Forelimb muscle (tissue), 1 donor: ENCODE results near the gene COMMD6. TPM values are rescaled to one million over a fixed set of nuclear protein-coding genes. Genes with fewer than 3 reads are reported as not detected.
"Not testable (repeated sequence)": the region's sequence is repeated elsewhere in the genome, so short reads cannot be mapped to it uniquely, and the experiment has no call there.

Source experiments
- DNase-seq: peaks from one replicate; pipeline ENCODE4 v3.0.0-alpha.2; 2013; ENCODE audit warnings: low read depth
- polyA plus RNA-seq: library from polyadenylated mRNA; unstranded; fragments of 120-200 nt; gene quantifications from one replicate; pipeline ENCODE4 v1.2.1, GENCODE V29; 2013; ENCODE audit not compliant: insufficient read length

COMMD6 gene
- polyA plus RNA-seq = 174 TPM

DNA sequence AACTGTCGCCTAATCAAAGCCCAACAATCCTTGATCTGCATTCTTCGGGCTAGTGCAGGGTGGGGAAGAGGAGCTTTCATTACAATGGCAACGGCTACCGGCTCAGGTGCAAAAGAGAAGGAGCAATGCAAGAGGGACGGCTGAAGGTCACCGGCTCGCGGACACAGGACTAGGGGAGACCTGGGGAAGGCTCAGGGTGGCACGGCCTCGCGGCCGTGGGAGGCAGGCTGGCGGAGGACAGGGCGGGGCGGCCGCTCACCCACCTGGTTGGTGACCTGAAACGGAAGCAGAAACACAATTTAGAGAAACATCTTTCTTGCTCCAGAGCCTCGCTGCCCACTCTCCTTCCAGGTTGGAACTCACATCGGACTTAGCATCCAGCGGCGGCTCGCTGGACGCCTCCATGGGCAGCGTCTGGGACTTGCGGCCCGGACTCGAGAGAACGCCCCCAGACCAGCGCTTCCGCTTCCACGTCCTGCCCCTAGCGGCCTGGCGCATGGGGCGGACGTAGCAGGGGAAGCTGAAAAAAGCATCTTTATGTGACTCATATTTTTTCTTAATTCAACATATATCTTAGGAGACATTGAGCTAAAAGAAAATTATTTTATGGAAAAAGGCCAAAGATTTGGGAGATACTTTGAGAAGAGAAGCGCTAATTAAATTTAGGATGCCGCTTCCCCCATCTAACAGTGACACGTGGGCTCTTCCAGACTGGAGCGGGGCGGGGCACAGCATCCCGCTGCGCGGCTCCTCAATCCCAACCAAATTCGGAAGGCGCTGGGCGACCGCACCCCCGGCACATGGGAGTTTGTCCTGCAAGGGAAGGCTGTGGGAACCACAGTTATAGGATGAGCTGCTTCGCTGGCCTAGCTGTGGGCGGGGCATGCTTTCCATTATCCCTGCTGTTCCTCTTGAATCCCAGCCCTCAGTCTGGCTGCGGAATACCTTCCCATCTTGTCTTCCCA, at the start of gene COMMD6:
Gene COMMD6, minus strand, starts transcription at position 441 of the 965 bp plus-strand sequence. Its CDS starts 36 bp downstream, at position 405.
- DNase-seq = peak; percentile 51

DNA sequence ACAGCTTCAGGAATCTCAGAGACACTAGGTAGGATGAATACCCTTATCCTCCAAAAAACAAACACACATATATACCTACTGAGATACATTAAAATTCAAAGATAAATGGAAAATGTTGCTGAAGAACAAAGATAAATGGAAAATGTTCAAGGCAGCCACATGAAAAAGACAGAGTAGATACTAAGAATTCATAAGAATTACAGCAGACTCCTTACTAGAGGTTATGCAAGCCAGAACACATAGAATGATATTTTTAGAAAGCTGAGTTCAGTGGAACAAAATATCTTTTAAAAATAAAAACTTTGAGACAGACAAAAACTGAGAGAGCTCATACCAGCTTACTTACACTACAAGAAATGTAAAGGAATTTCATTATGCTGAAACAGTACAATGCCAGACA, 47.5 kb upstream of the COMMD6 start:
- no peak for DNase-seq

DNA sequence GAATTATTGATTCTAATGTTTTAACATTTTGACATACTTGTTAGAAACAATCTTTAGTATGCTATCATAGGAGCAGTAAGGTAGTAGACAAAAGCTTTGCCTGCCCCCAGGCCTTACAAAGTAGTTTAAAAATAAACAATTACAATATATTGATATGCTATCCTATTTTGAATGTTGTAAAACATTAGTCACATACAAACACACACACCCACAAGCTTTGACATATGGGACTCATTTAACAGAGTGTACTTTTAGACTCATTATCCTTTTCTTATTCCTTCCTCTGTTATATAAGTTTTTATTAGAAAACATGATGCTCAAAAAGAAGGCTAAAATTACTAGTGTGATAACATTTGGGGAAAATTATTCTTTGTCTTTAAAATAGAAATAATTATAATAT, 45.5 kb upstream of the COMMD6 start:
- no peak for DNase-seq

DNA sequence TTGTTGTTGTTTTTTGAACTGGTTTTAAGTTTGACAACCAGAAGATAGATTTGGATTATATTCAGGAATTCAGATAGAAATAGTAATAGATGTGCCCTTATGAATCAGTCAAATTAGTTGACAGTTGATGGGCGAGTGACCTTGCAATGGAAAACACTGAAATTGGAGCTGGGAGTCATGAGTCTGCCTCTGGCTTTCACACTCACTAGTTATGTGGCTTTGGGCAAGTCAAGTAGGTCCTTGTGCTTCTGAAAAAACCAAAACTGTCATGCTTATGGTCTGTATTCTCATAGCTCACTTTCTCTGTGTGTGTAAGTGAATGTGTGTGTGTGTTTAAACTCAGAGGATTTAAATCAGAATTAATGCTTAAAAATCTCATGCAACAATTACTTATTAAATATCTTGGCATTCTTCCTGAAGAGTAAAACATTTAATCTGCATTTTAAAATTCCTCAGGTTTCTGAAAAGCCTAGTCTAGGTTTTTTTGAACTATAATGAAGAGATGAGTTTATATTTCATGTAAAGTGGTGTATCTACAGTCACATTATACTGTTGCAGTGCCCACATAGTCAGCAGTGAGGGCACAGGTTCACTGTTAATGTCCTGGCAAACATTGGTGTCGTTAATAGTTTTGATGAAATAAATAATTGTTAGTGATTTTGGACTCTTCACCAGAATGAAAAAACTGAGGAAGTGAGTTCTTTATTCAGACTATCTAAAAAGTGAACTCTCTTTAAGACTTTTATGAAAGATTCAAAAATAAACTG, 44.4 kb upstream of the COMMD6 start:
- DNase-seq = no peak

DNA sequence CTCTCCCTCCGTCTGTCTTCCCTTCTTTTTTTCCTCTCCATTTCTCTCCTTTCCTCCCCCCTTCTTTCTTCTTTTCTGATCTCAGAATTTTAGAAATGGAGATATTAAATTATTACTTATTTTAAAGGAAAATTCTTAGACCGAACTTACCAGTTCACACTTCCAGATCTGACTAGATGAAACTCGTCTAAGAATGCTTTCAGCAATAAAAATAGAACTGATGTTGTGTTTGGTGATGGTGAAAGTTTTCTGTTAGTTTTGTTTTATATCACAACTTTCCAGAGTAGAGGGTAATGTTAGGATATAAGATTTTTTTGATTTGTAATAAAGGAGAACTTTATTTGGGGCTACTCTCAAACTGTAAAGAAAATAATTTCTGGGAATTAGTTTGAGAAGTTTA, 41.9 kb upstream of the COMMD6 start:
- no peak for DNase-seq

DNA sequence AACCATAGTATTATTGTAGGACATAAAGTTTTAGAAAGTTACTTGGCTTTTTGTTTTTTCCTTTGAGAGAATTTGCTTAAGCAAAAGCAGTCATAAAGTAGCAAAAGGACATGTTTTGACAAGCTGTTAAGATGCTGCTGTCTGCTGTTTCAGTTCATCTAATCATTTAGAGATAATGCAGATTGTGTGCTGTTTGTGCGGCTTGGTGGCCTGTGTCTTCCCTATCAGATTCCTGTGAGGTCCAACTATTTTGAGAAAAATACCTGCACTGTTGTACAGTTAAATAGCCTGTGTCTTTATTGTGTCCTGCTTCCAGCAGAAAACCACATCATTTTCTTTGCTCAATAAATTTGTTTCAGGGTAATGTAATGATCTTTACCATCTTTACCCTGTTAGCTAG, 31.9 kb upstream of the COMMD6 start:
- no peak for DNase-seq

DNA sequence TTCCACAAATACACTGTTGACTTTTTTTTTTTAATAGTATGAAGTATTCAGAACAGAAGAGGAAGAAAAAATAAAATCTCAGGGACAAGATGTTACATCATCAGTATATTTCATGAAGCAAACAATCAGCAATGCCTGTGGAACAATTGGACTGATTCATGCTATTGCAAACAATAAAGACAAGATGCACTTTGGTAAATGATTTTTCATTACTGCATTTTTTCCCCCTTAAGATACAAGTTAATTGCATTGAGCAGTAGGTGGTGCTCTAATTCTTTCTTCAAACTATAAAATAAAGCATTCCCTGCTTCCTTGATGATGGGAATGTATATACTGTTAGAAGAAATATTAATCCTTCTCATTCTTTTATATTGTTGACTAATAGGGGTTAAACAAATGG, 29.0 kb upstream of the COMMD6 start:
- DNase-seq = no peak

DNA sequence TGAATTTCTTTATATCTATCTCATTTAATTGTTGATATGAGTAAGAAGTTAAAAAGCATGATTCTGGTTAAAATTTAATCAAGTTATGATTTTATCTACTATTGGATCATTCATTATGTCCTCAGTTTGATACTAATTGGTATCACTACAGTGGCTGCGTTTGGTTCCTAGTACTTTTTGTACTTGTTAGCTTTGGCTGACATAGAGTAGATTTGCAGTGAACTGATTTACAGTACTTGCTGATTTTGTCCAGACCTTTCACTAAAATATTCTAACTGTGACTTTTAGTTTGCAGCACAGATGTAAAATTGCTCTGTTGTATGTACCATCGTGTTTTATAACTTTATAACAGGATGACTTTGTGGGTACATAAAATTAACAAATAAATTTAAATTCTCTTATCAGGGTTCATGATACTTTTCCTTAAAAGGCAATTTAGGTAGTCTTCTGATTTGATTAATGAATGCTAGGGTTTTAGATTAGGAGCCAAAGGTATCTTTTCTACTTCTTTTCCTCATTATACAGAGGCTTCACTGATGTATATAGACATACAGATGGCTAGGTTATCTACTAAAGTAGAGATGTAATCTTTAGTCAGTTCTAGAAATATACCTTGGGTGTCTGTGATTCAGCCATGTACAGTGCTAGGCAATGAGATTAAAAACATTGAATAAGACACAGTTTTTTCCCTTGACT, 20.7 kb upstream of the COMMD6 start:
- no peak for DNase-seq

DNA sequence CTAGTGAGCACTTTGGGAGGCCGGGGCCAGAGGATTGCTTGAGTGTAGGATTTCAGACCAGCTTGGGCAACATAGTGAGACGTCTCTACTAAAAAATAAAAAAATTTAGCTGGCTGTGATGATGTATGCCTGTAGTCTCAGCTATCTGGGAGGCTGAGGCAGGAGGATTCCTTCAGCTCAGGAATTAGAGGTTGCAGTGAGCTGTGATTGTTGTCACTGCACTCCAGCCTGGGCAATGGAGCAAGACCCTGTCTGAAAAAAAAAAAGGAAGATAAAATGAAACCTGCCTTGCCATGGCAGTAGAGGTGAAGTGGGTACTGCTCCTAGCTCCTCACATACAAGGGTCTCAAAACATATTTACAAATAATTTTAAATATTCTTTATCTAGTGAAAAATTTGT, 19.3 kb upstream of the COMMD6 start:
- DNase-seq = no peak

DNA sequence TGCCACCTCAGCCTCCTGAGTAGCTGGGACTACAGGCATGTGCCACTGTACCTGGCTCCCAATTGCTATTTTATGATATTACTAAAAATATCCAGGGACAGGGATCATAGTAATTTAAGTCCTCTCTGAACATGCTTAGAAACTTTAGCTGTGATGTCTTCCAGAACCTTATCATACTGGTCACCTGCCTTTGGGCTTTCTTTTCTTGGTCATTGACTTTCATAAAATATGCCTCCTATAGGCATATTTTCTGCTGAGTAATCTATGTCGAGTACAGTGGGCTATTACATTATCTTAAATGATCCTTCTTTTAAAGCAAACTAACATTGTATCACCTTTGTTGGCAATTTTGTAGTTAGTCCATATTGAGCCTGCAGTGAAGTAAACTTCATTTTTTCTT, 18.2 kb upstream of the COMMD6 start:
- no peak for DNase-seq

DNA sequence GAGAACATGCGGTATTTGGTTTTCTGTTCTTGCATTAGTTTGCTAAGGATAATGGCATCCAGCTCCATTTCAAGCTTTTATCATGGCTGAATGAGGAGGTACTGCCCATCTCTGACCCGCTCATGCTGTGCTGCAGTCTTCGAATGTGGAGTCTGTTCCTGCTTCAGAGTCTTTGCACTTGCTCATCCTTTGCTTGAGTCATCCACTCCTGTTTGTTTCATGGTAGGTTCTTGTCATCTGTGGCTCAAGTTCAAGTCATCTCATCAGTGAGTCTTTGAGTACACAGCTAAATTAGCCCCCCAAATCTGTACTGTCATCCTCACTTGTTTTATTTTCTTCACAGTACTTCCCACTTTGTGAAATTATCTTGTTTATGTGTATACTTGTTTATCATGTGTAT, 17.3 kb upstream of the COMMD6 start:
- DNase-seq = no peak

DNA sequence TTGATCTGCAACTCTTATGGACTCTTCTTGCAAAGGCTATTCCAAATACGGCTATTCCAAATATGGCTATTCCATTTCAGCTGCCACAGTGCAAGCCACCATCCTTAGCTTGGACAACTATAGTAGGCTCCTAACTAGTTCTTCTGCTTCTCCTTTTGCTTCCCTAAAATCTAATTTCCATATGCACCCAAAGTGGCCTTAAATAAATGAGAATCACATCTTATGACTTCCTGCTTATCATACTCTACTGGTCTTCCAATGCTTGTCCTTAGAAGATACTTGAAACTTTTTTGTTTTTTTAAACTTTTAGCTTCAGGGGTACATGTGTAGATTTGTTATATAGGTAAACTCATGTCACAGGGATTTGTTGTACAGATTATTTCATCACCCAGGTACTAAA, 16.8 kb upstream of the COMMD6 start:
- DNase-seq = no peak

DNA sequence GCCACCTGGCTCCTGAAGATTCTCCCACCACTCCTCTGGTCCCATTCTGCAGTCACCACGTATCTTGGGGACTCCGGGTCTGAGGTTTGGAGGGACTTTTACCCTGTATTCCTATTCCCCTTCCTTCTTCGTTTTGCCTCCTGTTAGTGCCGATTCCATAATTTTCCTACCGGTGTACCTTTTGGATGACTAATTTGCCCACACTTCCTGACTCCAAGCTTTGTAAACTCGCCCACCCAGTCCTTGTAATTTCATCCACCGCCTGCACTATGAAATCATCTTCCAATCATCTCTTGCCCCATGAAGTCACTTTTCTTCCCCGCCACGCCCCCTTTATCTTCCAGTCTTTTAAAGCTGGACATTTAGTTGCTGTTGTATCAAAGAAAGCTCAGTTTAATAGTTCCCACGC, 12.5 kb upstream of the COMMD6 start:
- DNase-seq = no peak

DNA sequence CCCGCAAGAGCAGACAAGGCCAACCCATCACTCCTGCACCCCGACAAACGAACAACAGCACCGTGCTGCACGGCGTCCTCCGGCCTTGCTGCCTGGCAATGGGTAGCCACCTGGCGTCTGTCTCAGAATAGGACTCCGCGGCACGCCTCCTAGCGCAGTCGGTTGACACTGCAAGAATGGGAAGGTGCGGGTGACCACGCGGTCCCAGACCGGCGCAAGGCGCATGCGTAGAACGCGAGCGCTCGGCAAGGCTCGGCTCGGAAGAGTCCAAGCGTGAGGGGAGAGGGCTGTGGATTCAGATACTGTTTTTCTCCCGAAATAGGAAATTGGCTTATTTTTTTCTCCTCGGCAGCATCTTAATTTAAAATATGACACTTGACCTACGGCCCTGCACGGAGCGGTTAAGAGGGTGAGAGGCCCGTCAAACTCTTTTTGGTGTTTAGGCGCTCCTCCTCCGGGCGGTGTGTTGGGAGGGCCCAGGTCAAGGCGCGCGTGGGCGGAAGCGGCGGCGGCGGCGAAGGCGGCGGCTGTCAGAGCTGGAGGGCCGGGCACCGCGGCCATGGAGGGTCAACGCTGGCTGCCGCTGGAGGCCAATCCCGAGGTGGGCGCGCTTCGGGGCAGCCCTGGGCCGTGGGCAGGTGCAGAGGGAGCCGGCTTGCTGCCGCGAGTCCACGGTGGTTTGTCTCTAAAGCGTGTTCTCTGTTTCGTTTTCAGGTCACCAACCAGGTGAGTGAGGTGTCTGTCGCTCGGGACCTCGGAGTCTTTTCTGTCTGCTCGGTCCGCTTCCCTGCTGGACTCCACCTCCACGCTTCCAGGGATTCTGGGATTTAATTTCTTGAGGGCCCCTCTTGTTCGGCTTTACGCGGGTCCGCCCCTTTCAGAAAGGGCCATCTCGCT, 11.9 kb upstream of the COMMD6 start, which contains the start of gene UCHL3:
Gene UCHL3, plus strand, starts transcription at position 530 of the 897 bp plus-strand sequence. Its CDS starts 30 bp downstream, at position 560.
- DNase-seq = peak; percentile 94

DNA sequence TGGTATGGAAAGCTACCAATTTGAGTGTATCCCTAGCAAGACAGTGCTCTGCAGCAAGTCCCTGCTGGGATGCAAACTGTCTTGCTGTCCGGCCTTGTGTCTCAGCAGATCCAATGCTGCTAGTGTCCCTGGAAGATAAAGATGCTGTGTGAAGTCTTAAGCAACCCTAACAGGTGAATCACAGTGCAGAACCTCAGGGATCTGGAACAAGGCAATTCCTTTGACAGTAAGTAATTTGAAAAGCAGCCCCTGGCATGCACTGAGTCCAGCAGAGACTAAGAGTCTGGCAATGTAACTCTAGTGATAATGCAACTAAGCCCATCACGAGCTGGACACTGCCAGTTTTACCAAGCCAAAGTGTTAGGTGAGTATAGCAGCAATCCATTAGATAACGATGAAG, 10.3 kb upstream of the COMMD6 start:
- DNase-seq = no peak

DNA sequence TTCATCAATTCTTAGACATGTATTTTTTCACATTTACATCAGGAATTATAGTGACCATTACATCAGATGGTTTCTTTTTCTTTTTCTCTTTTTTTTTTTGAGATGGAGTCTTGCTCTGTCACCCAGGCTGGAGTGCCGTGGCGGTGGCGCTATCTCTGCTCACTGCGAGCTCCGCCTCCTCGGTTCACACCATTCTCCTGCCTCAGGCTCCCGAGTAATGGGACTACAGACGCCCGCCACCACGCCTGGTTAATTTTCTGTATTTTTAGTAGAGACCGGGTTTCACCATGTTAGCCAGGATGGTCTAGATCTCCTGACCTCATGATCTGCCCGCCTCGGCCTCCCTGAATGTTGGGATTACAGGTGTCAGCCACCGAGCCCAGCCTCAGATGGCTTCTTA, 7.7 kb upstream of the COMMD6 start:
- DNase-seq = not testable (repeated sequence)

DNA sequence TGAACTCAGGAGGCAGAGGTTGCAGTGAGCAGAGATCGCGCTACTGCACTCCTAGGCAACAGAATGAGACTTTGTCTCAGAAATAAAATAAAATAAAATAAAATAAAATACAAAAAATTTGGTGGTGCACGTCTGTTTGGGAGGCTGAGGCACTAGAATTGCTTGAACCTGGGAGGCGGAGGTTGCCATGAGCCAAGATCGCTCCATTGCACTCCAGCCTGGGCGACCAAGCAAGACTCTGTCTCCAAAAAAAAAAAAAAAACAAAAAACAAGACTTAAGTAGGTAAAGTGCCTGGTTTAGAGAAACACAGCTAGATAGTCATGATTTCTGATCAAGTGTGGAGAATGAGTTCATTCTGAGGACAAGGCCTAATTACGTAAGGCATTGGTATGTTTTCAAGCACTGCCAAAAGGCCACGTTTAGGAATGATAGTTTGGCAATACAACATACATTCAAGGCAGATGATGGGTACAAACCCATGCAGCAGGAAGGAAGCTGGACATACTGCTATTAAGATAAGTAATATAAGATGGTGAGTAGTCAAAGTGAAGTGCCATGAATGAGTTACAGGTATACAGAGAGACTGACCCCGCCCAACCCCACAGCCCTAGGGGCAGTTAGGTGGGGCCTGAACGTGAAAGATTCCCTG, 7.2 kb upstream of the COMMD6 start:
- no peak for DNase-seq

DNA sequence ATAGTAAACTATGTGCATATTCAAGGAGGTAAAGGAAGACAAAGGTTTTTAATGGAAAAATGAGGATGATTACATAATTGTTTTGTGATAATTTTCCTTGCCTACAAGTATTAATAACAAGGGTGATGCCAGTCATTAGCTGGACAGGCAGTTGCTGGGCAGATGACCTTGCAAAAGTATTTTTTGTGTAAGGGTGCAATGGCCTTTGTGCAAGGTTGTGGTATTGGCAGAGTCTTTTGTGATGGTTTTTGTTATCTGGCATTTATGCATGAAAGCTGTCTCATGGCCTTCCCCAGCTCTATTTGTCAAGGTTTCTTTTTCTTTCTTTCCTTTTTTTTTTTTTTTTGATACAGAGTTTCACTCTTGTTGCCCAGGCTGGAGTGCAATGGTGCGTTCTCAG, 4.3 kb upstream of the COMMD6 start:
- DNase-seq = no peak

DNA sequence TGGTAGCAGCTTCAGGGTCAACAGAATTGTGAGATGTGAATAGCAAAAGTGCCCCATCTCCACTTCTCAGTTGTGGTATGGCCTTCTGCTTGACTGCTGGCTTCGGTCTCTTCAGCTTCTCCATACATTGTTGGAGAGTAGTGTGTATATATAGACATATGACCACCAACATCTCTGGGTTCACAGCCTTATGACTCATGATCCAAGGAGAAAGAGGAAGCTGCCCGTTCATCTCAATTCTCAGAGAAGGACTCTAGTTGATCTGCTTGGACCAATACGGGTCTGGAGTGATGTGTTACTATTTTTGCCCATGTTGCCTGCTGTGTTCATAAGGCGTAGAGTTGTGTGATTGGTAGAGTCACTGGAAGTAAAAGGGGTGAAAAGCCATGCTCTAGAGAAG, 3.6 kb upstream of the COMMD6 start:
- DNase-seq = no peak

DNA sequence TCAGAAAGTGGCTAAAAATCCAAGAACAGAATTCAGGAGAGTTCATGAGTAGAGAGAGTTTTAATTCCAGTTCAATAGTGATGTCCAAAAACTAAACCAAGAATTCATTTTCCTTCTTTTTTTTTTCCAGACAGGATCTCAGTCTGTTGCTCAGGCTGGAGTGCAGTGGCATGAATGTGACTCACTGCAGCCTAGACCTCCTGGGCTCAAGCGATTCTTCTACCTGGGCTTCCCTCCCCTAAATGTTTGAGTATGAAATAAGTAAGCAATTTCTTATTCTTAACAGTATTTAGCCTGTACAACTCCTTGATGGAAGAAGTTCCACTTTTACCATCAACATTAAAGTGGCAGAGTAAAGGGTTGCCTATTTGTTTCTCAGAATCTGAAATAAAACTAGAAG, 3.8 kb downstream of the COMMD6 start:
- no peak for DNase-seq
